Subcutaneous adipose tissue (tissue), 4 donors: ENCODE results near the gene ZKSCAN1. TPM values are rescaled to one million over a fixed set of nuclear protein-coding genes. Genes with fewer than 3 reads are reported as not detected.

Experiments
- CTCF ChIP-seq: fragments of 450-650 bp; IDR thresholded peaks from one replicate; pipeline ENCODE4 v1.5.1; 2016; ENCODE audit warnings: low read depth, mild to moderate bottlenecking, control low read depth, antibody characterized with exemption, moderate library complexity
- total RNA-seq, 4 donors: library from RNA; depleted of rRNA; stranded (reverse); fragments of >200 nt; gene quantifications; one replicate each; pipeline ENCODE4 v1.1.0, GENCODE V29; 2016

Gene ZKSCAN1
- total RNA-seq: 10 to 100 TPM; 28.5 to 39.9 (median 33.8) TPM

GRCh38 chr7:100015232-100016214 is at the start of gene ZKSCAN1:
Gene ZKSCAN1, plus strand, starts transcription at chr7:100015596. Its CDS starts 7,911 bp downstream, at chr7:100023507.
- no peak for TF ChIP-seq CTCF

- no peak for TF ChIP-seq CTCF
Measured at GRCh38 chr7:99969298-99969697, 46.1 kb upstream of the ZKSCAN1 start.

GRCh38 chr7:99971242-99971641 is 44.2 kb upstream of the ZKSCAN1 start:
- TF ChIP-seq CTCF: no peak

- TF ChIP-seq CTCF: no peak
Measured at GRCh38 chr7:99974681-99975080, 40.7 kb upstream of the ZKSCAN1 start.

- no peak for TF ChIP-seq CTCF
Measured at GRCh38 chr7:99975782-99976521, 39.4 kb upstream of the ZKSCAN1 start, which contains the start of gene AZGP1. Gene AZGP1, minus strand, starts transcription at chr7:99976031. Its CDS starts 11 bp downstream, at chr7:99976020.

GRCh38 chr7:99976626-99977025 is 38.8 kb upstream of the ZKSCAN1 start:
- TF ChIP-seq CTCF: no peak

GRCh38 chr7:99984593-99984992 is 30.8 kb upstream of the ZKSCAN1 start:
- TF ChIP-seq CTCF: no peak
